ENCODE data around the gene GDPGP1. TPM values are rescaled to one million over a fixed set of nuclear protein-coding genes. Genes with fewer than 3 reads are reported as not detected.

Gene GDPGP1
- total and polyA plus RNA-seq, 9 of the 15 experiments (the other 6 are each of a cell fraction or from before 2014, with no cell fraction given): 0.78 to 6.1 (median 2.8) TPM

- peak overlapping the region in 1 of 2 experiments; percentile 11; a peak in 2 of 4 replicates for H3K9ac ChIP-seq (ENCODE audit: insufficient read depth in 1 of 2, low read depth in 2 of 2, low read length in 2 of 2)
- peaks cover 9 to 23% of the 10 kb centered on the region in 2 experiments; a peak in 4 of 5 replicates for H3K4me1 ChIP-seq (replicated peaks in 1 of 2; ENCODE audit: control insufficient read depth in 2 of 2, insufficient read depth in 2 of 2, low read length in 2 of 2)
- no peaks in the 10 kb centered on the region for H3K27me3 ChIP-seq (ENCODE audit: control insufficient read depth in 2 of 2, insufficient read depth in 2 of 2, low read length in 2 of 2)
- no peak overlapping the region for H3K4me2 ChIP-seq (ENCODE audit: insufficient read depth, low read length)
- H3K4me3 ChIP-seq: no peak overlapping the region
- DNase-seq (ENCODE audit: extremely low read depth in 1 of 4, low spot score in 3 of 4) (no peak), ATAC-seq (no peak), FAIRE-seq (no peak)
- 90% methylated on average over 9 of the region's 9 CpGs for WGBS (ENCODE audit: insufficient coverage, low coverage, missing lambda C conversion rate)
- H3K27ac ChIP-seq (ENCODE audit: extremely low read depth, low read depth, low read length): no peak overlapping the region
- intact Hi-C loops (cut with micrococcal nuclease) (no loop called here), in situ Hi-C loops (cut with MboI) (loop anchor here (5.0 kb wide), 1 partner anchor 56 kb away; no protein-coding TSS in a partner anchor)
- H3K79me2 ChIP-seq (ENCODE audit: control insufficient read depth, insufficient read depth, low read length): peaks cover 21% of the 10 kb centered on the region
- BruUV-seq (replicated peaks): no TSS peak
- H2AFZ ChIP-seq (ENCODE audit: low read depth, low read length): no peak overlapping the region
- H3K36me3 ChIP-seq (ENCODE audit: control insufficient read depth, insufficient read depth, low read length): peaks cover 64% of the 10 kb centered on the region; the same call in 2 of the 3 replicates
- ChIA-PET POLR2A (interaction anchor here (0.6 to 1.1 kb wide), 9 partner anchors 13 to 600 kb away, joined by 3 to 4 read pairs (median 3); no protein-coding TSS in a partner anchor), CTCF (ENCODE audit: low intra/inter-chr PET ratio) (interaction anchor here (1.5 kb wide), 1 partner anchor 74 kb away, joined by 3 read pairs; no protein-coding TSS in a partner anchor)
- no peak for TF ChIP-seq THAP7 (CRISPR knock-in tag; IDR thresholded peaks at IDR 0.05)
- no peak for TF ChIP-seq HEY1 (CRISPR knock-in tag; IDR thresholded peaks at IDR 0.05; ENCODE audit: borderline replicate concordance)
- no peak for TF ChIP-seq ZNF561 (CRISPR knock-in tag; conservative IDR thresholded peaks at IDR 0.05)
- TF ChIP-seq ZBTB2 (IDR thresholded peaks at IDR 0.05): no peak
- TF ChIP-seq PREB (CRISPR knock-in tag; IDR thresholded peaks at IDR 0.05): no peak
- H3K9me1 ChIP-seq (ENCODE audit: control insufficient read depth, insufficient read depth, low read length): no peaks in the 10 kb centered on the region
- H3K9me3 ChIP-seq (replicated peaks; ENCODE audit: control insufficient read depth, insufficient read depth, low read depth, low read length): no peaks in the 10 kb centered on the region
- H4K20me1 ChIP-seq (replicated peaks; ENCODE audit: control insufficient read depth, insufficient read depth, low read length): peaks cover 5% of the 10 kb centered on the region; the same call in 1 of the 2 replicates
Observed at GRCh38 chr15:90217671-90218394, 16.2 kb upstream of the GDPGP1 start.

Measured in K562 (cell line).